H9 (cell line): ENCODE results near the gene FSIP1. TPM values are rescaled to one million over a fixed set of nuclear protein-coding genes. Genes with fewer than 3 reads are reported as not detected.

ENCODE experiments used
- DNase-seq: peaks from one replicate; pipeline ENCODE4 v3.0.0-alpha.2; 2017
- H2AFZ ChIP-seq: one replicate; pipeline ENCODE4 v1.6.1; 2013; ENCODE audit warnings: mild to moderate bottlenecking, low read length, control low read depth, moderate library complexity
- H2AK5ac ChIP-seq: 2 replicates; pipeline ENCODE4 v1.6.1; 2013; ENCODE audit warnings: low read length, control low read depth, mixed read lengths; ENCODE audit not compliant: insufficient read length
- H2BK120ac ChIP-seq: one replicate; pipeline ENCODE4 v1.6.1; 2013; ENCODE audit warnings: low read depth, mild to moderate bottlenecking, low read length, control low read depth, inconsistent platforms; ENCODE audit not compliant: poor library complexity, severe bottlenecking
- H2BK12ac ChIP-seq: 2 replicates; pipeline ENCODE4 v1.6.1; 2013; ENCODE audit warnings: low read length, control low read depth, mixed read lengths, low read depth; ENCODE audit not compliant: insufficient read length
- H2BK15ac ChIP-seq: 2 replicates; pipeline ENCODE4 v1.6.1; 2013; ENCODE audit warnings: low read depth, low read length, control low read depth
- H2BK20ac ChIP-seq: one replicate; pipeline ENCODE4 v1.6.1; 2013; ENCODE audit warnings: low read depth, mild to moderate bottlenecking, low read length, control low read depth, inconsistent platforms; ENCODE audit not compliant: poor library complexity, severe bottlenecking
- H2BK5ac ChIP-seq: 2 replicates; pipeline ENCODE4 v1.6.1; 2013; ENCODE audit warnings: low read length, control low read depth, mixed read lengths; ENCODE audit not compliant: insufficient read length
- H3K14ac ChIP-seq: 2 replicates; pipeline ENCODE4 v1.6.1; 2013; ENCODE audit warnings: low read length, control low read depth; ENCODE audit not compliant: insufficient read depth
- H3K18ac ChIP-seq: 2 replicates; pipeline ENCODE4 v1.6.1; 2013; ENCODE audit warnings: low read depth, mild to moderate bottlenecking, mixed read lengths, low read length, control low read depth; ENCODE audit not compliant: insufficient read length
- H3K23ac ChIP-seq: 2 replicates; pipeline ENCODE4 v1.6.1; 2013; ENCODE audit warnings: low read length, control low read depth, mixed read lengths, low read depth; ENCODE audit not compliant: insufficient read length
- H3K23me2 ChIP-seq: 2 replicates; pipeline ENCODE4 v1.6.1; 2013; ENCODE audit warnings: low read depth, mild to moderate bottlenecking, mixed read lengths, low read length, control low read depth; ENCODE audit not compliant: insufficient read length, poor library complexity, severe bottlenecking
- H3K27ac ChIP-seq: 2 replicates; pipeline ENCODE4 v1.5.1; 2013; ENCODE audit warnings: low read length, control low read depth, mixed read lengths, low read depth; ENCODE audit not compliant: insufficient read length
- H3K27me3 ChIP-seq: 2 replicates; pipeline ENCODE4 v1.6.1; 2013; ENCODE audit warnings: low read length, control low read depth, inconsistent platforms; ENCODE audit not compliant: insufficient read depth
- H3K4ac ChIP-seq: 2 replicates; pipeline ENCODE4 v1.6.1; 2013; ENCODE audit warnings: low read depth, mild to moderate bottlenecking, control low read depth, inconsistent platforms, low read length, moderate library complexity
- H3K4me1 ChIP-seq: 2 replicates; pipeline ENCODE4 v1.6.1; 2013; ENCODE audit warnings: low read length, control low read depth, inconsistent platforms; ENCODE audit not compliant: insufficient read depth
- H3K4me2 ChIP-seq: 2 replicates; pipeline ENCODE4 v1.6.1; 2013; ENCODE audit warnings: low read length, control low read depth, mixed read lengths; ENCODE audit not compliant: insufficient read length, insufficient read depth
- H3K56ac ChIP-seq: 2 replicates; pipeline ENCODE4 v1.6.1; 2013; ENCODE audit warnings: low read depth, mild to moderate bottlenecking, mixed read lengths, low read length, control low read depth; ENCODE audit not compliant: insufficient read length
- H3K79me1 ChIP-seq: 2 replicates; pipeline ENCODE4 v1.6.1; 2013; ENCODE audit warnings: low read depth, mild to moderate bottlenecking, moderate library complexity, low read length, control low read depth, inconsistent platforms; ENCODE audit not compliant: insufficient read depth, poor library complexity, severe bottlenecking
- H3K79me2 ChIP-seq: 2 replicates; pipeline ENCODE4 v1.6.1; 2013; ENCODE audit warnings: low read length, control low read depth, inconsistent platforms; ENCODE audit not compliant: insufficient read depth
- H3K9ac ChIP-seq: 2 replicates; pipeline ENCODE4 v1.6.1; 2013; ENCODE audit warnings: low read length, control low read depth, mixed read lengths; ENCODE audit not compliant: insufficient read length; ENCODE audit errors: extremely low read depth
- H3K9me3 ChIP-seq: one replicate; pipeline ENCODE4 v1.6.1; 2013; ENCODE audit warnings: low read depth, low read length, inconsistent platforms; ENCODE audit not compliant: control insufficient read depth
- H3T11ph ChIP-seq: one replicate; pipeline ENCODE4 v1.6.1; 2013; ENCODE audit warnings: mild to moderate bottlenecking, low read length, control low read depth, inconsistent platforms
- H4K20me1 ChIP-seq: one replicate; pipeline ENCODE4 v1.6.1; 2013; ENCODE audit not compliant: control insufficient read depth, insufficient read length, insufficient read depth
- H4K5ac ChIP-seq: 2 replicates; pipeline ENCODE4 v1.6.1; 2013; ENCODE audit warnings: low read depth, mild to moderate bottlenecking, mixed read lengths, low read length, control low read depth; ENCODE audit not compliant: insufficient read length
- H4K8ac ChIP-seq: replicated peaks from 2 replicates; pipeline ENCODE4 v1.6.1; 2013; ENCODE audit warnings: low read length, control low read depth, mixed read lengths, low read depth; ENCODE audit not compliant: insufficient read length
- H4K91ac ChIP-seq: 2 replicates; pipeline ENCODE4 v1.6.1; 2013; ENCODE audit warnings: low read depth, mild to moderate bottlenecking, moderate library complexity, mixed read lengths, low read length, control low read depth; ENCODE audit not compliant: insufficient read length
- H3K27ac Mint-ChIP-seq, 3 experiments: 2 replicates in 2 of 3; 3 replicates in 1 of 3; pipeline ENCODE4 v1.8.0; 2020 to 2021; ENCODE audit warnings: mixed read lengths in 3 of 3, mild to moderate bottlenecking in 1 of 3, moderate library complexity in 1 of 3
- H3K27me3 Mint-ChIP-seq: 2 replicates; pipeline ENCODE4 v1.8.0; 2021; ENCODE audit warnings: low read depth, mild to moderate bottlenecking, moderate library complexity, mixed read lengths
- H3K36me3 Mint-ChIP-seq, 3 experiments: 2 replicates in 2 of 3; 3 replicates in 1 of 3; pipeline ENCODE4 v1.8.0; 2020 to 2021; ENCODE audit warnings: low read depth in 3 of 3, mixed read lengths in 3 of 3; ENCODE audit not compliant: insufficient read depth in 1 of 3
- H3K4me1 Mint-ChIP-seq, 2 experiments: 2 replicates each; pipeline ENCODE4 v1.8.0; 2020; ENCODE audit warnings: mixed read lengths in 2 of 2
- H3K4me3 Mint-ChIP-seq, 2 experiments: 2 replicates in 1 of 2; 3 replicates in 1 of 2; pipeline ENCODE4 v1.8.0; 2020 to 2021; ENCODE audit warnings: mild to moderate bottlenecking in 2 of 2, mixed read lengths in 2 of 2, moderate library complexity in 1 of 2
- H3K9me3 Mint-ChIP-seq, 2 experiments: 2 replicates in 1 of 2; 3 replicates in 1 of 2; pipeline ENCODE4 v1.8.0; 2020; ENCODE audit warnings: mild to moderate bottlenecking in 2 of 2, mixed read lengths in 2 of 2, moderate library complexity in 1 of 2
- CTCF ChIP-seq: fragments of 200-600 bp; sonication (generic); conservative IDR thresholded peaks from 3 replicates; pipeline ENCODE4 v1.8.0; 2021; ENCODE audit warnings: antibody characterized with exemption, mild to moderate bottlenecking
- WGBS: extraction: QIAGEN DNeasy Blood & Tissue Kit; methylation state at CpG from one replicate; pipeline ENCODE4 v1.1.7; 2013; ENCODE audit warnings: missing lambda C conversion rate, low lambda C conversion rate, mixed read lengths; ENCODE audit not compliant: insufficient read length; ENCODE audit errors: extremely low coverage; 5-methylcytosine and 5-hydroxymethylcytosine counted together
- total RNA-seq: library from RNA; stranded (reverse); gene quantifications from 2 replicates; pipeline ENCODE4 v1.2.1, GENCODE V29; 2021

The FSIP1 gene
- total RNA-seq, 1 experiment from 2014 or later: 0.96 TPM

DNA sequence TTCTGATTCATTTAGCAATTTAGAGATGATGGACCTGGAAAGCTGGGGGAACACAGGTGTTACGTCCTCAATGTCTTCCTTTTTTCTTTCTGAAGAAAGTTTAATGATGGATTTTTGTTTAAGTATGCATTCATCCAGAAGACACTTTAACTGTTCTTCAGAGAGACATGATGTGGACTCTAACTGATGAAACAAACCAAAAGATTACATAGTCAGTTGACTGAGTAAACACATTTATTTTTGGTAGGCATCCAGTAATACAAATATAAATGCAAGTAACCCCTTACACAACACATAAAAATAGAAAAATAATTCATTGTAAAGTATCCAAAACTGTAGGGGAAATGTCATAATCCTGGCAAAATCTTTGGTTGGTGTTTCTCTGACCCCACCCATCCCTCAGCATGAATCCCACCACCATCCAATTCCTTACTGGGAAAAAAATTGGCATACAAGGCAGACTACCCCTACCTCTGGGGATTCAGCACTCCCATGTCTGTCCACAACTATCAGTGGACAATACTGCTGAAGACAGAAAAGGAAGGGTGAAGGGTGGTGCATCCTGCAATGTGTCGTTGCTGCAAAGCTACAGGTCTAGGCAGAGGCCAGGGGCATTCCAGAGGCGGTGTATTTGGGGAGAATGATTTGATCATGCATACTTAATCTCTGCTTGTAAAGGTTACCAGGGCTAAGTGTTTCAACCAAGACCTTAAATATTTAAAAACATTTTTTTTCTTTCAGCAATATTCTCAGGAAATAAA lies 164.4 kb downstream of the FSIP1 start:
- Histone ChIP-seq H2BK120ac (no peak overlapping the region), H3T11ph (no peak overlapping the region), H2AK5ac (no peak overlapping the region), H2BK12ac (no peak overlapping the region), H3K4ac (no peak overlapping the region), H2BK20ac (no peak overlapping the region), H3K14ac (no peak overlapping the region), H3K79me2 (no peaks in the 10 kb centered on the region), H3K4me2 (no peak overlapping the region), H2BK5ac (no peak overlapping the region), H3K23ac (no peak overlapping the region), H2BK15ac (no peak overlapping the region), H3K27ac (no peak overlapping the region), H3K9ac (no peak overlapping the region), H4K20me1 (no peaks in the 10 kb centered on the region), H3K4me1 (no peaks in the 10 kb centered on the region), H3K27me3 (no peaks in the 10 kb centered on the region), H3K79me1 (no peaks in the 10 kb centered on the region), H4K91ac (no peak overlapping the region), H3K18ac (no peak overlapping the region), H3K56ac (no peak overlapping the region), H4K8ac (no peak overlapping the region), H2AFZ (no peak overlapping the region), H4K5ac (no peak overlapping the region), H3K23me2 (no peaks in the 10 kb centered on the region), H3K9me3 (no peaks in the 10 kb centered on the region)
- Mint-ChIP-seq H3K4me3 (no peak overlapping the region), H3K36me3 (peaks cover 0 to 4% (median 0%) of the 10 kb centered on the region in 3 experiments; a peak in 2 of 7 replicates), H3K27ac (no peak overlapping the region), H3K27me3 (no peaks in the 10 kb centered on the region; the same call in none of the 2 replicates), H3K9me3 (peaks cover 0 to 8% of the 10 kb centered on the region in 2 experiments; a peak in 3 of 5 replicates), H3K4me1 (no peaks in the 10 kb centered on the region)
- no CpG with 5 or more reads among the region's 3 CpGs for WGBS
- no peak for DNase-seq
- no peak for TF ChIP-seq CTCF
